PFSK-1 (cell line): ENCODE measurements around the gene OR5H14.

Source experiments
- FOXP2 ChIP-seq: optimal IDR thresholded peaks from 2 replicates; pipeline ENCODE3; 2011; ENCODE audit warnings: borderline replicate concordance, control low read depth, inconsistent platforms; ENCODE audit not compliant: insufficient read depth; ENCODE audit errors: extremely low read length, extremely low read depth
- POLR2AphosphoS5 ChIP-seq: IDR thresholded peaks from 2 replicates; pipeline ENCODE4 v1.6.1; 2012; ENCODE audit warnings: low read depth, mild to moderate bottlenecking, control low read depth, low read length, moderate library complexity
- SIN3A ChIP-seq: IDR thresholded peaks from 2 replicates; pipeline ENCODE4 v1.6.1; 2012; ENCODE audit warnings: mild to moderate bottlenecking, low read length, moderate library complexity, borderline replicate concordance; ENCODE audit not compliant: insufficient read depth
- TAF1 ChIP-seq: IDR thresholded peaks from 2 replicates; pipeline ENCODE4 v1.6.1; 2012; ENCODE audit warnings: low read length, control low read depth, borderline replicate concordance; ENCODE audit not compliant: insufficient read depth
- TF ChIP-seq, protein P1 (sequence below), 2 experiments: IDR thresholded peaks; 2 replicates each; pipeline versions ENCODE4 v1.6.1 to v1.8.0; 2011 to 2012; ENCODE audit warnings: low read depth in 2 of 2, low read length in 2 of 2, control low read depth in 1 of 2, inconsistent platforms in 1 of 2, mild to moderate bottlenecking in 1 of 2, moderate library complexity in 1 of 2; ENCODE audit not compliant: insufficient read depth in 1 of 2

Gene OR5H14

GRCh38 chr3:98180319-98180890 lies 33.1 kb downstream of the OR5H14 start:
- no peak for TF ChIP-seq FOXP2
- TF ChIP-seq TAF1, result no peak
- TF ChIP-seq, protein P1, sequence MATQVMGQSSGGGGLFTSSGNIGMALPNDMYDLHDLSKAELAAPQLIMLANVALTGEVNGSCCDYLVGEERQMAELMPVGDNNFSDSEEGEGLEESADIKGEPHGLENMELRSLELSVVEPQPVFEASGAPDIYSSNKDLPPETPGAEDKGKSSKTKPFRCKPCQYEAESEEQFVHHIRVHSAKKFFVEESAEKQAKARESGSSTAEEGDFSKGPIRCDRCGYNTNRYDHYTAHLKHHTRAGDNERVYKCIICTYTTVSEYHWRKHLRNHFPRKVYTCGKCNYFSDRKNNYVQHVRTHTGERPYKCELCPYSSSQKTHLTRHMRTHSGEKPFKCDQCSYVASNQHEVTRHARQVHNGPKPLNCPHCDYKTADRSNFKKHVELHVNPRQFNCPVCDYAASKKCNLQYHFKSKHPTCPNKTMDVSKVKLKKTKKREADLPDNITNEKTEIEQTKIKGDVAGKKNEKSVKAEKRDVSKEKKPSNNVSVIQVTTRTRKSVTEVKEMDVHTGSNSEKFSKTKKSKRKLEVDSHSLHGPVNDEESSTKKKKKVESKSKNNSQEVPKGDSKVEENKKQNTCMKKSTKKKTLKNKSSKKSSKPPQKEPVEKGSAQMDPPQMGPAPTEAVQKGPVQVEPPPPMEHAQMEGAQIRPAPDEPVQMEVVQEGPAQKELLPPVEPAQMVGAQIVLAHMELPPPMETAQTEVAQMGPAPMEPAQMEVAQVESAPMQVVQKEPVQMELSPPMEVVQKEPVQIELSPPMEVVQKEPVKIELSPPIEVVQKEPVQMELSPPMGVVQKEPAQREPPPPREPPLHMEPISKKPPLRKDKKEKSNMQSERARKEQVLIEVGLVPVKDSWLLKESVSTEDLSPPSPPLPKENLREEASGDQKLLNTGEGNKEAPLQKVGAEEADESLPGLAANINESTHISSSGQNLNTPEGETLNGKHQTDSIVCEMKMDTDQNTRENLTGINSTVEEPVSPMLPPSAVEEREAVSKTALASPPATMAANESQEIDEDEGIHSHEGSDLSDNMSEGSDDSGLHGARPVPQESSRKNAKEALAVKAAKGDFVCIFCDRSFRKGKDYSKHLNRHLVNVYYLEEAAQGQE (IDR thresholded peaks at IDR 0.05; ENCODE audit: insufficient read depth in 1 of 2, low read depth in 2 of 2, low read length in 2 of 2), result no peak
- TF ChIP-seq SIN3A, result no peak
- no peak for TF ChIP-seq POLR2AphosphoS5

DNA sequence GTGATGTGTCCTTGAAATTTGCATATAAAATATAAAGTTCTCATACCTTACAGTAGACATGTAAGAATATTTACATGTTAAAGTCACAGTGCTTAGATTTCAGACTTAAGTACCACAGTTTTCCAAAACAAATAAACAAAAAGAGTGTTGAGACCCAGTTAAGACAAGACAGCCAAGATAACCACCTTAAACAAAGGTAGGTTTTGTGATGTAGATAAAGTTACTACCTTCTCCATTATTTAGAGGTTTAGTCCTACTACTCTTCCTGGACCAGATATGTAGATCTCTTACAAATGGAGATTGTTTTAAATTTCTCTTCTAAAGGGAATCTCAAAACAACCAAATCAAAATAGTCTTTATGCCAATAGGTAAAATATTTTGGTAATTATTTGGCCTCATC lies 34.9 kb downstream of the OR5H14 start:
- TF ChIP-seq TAF1 (no peak), FOXP2 (no peak), SIN3A (no peak), POLR2AphosphoS5 (no peak)
- TF ChIP-seq, protein P1 (IDR thresholded peaks at IDR 0.05; ENCODE audit: insufficient read depth in 1 of 2, low read depth in 2 of 2, low read length in 2 of 2), result no peak

DNA sequence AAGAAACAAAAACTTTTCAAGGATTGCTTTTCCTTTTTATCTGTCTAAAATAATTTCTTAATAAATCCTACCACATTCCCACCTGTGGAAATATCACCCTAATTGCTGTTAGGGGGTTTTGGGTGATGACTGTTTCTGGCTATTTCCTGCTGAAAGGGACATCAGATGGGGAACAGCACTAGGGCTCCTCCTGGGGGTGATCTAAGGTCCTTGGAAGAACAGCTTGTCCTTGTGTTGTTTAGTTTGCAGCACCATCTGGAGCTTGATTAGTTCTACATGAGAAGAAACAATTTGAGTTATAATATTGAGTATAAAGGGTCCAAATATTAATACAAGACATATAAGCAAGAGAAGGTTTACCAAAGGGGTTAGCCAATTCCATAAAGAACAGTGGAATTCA lies 37.9 kb downstream of the OR5H14 start:
- TF ChIP-seq POLR2AphosphoS5 (no peak), SIN3A (no peak), TAF1 (no peak)
- TF ChIP-seq, protein P1 (IDR thresholded peaks at IDR 0.05; ENCODE audit: insufficient read depth in 1 of 2, low read depth in 2 of 2, low read length in 2 of 2), result no peak

DNA sequence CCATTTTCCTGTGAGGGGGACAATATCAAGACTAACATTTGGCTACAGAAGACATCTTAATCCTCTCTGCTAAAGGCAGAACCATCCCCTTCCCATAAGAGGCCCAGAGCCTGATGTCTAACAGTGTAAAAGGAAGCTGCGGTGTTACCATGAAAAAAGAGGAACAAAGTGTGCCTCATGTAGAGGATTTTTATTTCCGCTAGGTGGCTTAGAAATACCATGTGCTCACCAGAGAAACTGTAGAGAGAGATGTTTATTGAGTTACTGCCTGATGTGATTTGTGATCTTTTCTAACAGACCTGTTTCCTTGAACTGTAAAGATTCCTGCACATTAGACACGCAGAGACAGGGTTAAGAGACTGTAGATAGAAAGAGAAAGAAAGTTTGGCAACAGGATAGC lies 41.3 kb downstream of the OR5H14 start:
- TF ChIP-seq POLR2AphosphoS5 (no peak), SIN3A (no peak), TAF1 (no peak), FOXP2 (no peak)
- TF ChIP-seq, protein P1 (IDR thresholded peaks at IDR 0.05; ENCODE audit: insufficient read depth in 1 of 2, low read depth in 2 of 2, low read length in 2 of 2), result no peak

- no peak for TF ChIP-seq FOXP2
- TF ChIP-seq POLR2AphosphoS5, result no peak
- TF ChIP-seq, protein P1 (IDR thresholded peaks at IDR 0.05; ENCODE audit: insufficient read depth in 1 of 2, low read depth in 2 of 2, low read length in 2 of 2), result no peak
- no peak for TF ChIP-seq SIN3A
- TF ChIP-seq TAF1, result no peak
These were observed 51.7 kb downstream of the OR5H14 start for GRCh38 chr3:98199020-98199419.
